ENCODE results near the gene CASP10. TPM values are rescaled to one million over a fixed set of nuclear protein-coding genes. Genes with fewer than 3 reads are reported as not detected.

CASP10 gene
- polyA plus RNA-seq, 3 donors, result 7.2 to 8.0 (median 8.0) TPM

- no peak for DNase-seq (ENCODE audit: low read depth in 3 of 3, low spot score in 2 of 3)
These were observed 8.4 kb downstream of the CASP10 start for GRCh38 chr2:201191132-201191875.

- no peak for DNase-seq (ENCODE audit: low read depth in 3 of 3, low spot score in 2 of 3)
These were observed 11.2 kb downstream of the CASP10 start for GRCh38 chr2:201194097-201194496.

DNA sequence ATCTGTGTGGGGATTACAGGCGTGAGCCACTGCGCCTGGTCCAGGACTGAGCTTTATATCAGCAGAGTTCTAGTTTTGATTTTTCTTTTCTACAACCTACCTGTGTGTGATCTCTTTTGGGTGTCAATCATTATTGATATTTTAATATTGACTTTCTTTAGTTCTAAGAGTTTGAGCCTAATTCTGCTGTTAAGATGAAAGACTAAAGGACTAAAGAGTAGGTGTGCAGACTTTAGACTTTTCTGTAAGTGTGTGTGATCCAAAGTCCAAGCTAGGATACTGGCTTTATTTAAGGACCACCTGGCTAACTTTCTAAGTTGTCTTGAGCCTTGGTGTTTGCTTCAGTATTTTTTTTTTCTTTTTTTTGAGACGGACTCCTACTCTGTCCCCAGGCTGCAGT is 12.4 kb downstream of the CASP10 start:
- DNase-seq (ENCODE audit: low read depth in 3 of 3, low spot score in 2 of 3), result no peak

DNA sequence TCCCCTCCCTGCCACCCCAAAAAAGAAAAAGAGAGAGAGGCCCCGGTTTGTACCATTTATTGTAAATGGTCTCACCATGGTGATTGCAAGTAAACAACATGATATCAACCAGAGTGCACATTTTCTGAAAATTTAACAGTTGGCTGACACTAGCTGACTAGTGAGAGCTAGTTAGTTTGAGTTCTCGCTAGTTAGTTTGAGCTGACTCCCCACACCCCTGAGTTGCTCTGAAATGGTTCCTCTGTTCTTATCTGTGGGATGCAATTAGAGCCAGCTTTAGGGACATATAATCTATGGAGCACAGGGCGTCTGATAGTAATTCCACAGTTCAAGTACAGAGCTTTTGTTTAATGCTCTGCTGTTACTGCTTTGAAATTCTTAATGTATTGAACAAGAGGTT is 13.1 kb downstream of the CASP10 start:
- DNase-seq (ENCODE audit: low read depth in 3 of 3, low spot score in 2 of 3), result no peak

DNA sequence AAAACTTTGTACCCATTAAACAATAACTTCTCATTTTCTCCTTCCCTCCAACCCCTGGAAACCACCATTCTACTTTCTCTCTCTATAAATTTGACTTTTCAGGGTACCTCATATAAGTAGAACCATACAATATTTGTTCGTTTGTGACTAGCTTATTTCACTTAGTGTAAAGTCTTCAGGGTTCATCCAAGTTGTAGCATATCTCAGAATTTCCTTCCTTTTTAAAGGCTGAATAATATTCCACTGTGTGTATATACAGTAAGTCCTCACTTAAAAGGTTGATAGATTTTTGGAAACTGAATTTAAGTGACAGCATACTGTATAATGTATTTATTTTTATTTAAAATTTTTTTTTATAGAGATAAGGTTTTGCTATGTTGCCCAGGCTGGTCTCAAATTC is 13.9 kb downstream of the CASP10 start:
- no peak for DNase-seq (ENCODE audit: low read depth in 3 of 3, low spot score in 2 of 3)

DNA sequence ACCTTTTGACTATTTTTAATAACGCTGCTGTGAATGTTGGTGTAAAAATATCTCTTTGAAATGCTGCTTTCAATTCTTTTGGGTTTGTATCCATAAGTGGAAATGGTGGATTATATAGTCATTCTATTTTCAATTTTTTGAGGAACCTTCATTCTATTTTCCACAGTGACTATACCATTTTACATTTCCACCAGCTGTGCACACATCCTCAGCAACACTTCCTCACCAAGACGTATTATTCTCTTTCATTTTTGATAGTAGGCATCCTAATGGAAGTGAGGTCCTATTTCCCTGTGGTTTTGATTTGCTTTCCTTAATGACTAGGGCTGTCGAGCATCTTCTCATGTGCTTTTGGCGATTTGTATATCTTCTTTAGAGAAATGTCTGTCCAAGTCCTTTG is 14.8 kb downstream of the CASP10 start:
- no peak for DNase-seq (ENCODE audit: low read depth in 3 of 3, low spot score in 2 of 3)

DNA sequence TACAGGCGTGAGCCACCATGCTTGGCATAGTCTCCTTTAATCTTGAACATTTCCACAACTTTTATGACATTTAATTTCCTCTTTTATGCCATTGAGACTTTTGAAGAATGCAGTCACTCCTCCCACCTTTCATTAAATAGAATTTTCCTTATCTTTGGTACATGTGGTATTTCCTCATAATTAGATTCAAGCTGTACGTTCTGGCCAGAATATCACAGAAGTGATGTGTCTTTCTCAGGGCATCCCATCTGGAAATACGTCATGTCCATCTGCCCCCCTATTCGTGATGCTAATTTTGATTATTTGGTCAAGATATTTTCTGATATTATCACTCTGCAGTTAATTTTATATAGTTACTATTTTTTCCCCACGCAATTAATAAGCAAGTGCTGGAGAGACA is 16.9 kb downstream of the CASP10 start:
- no peak for DNase-seq (ENCODE audit: low read depth in 3 of 3, low spot score in 2 of 3)

DNA sequence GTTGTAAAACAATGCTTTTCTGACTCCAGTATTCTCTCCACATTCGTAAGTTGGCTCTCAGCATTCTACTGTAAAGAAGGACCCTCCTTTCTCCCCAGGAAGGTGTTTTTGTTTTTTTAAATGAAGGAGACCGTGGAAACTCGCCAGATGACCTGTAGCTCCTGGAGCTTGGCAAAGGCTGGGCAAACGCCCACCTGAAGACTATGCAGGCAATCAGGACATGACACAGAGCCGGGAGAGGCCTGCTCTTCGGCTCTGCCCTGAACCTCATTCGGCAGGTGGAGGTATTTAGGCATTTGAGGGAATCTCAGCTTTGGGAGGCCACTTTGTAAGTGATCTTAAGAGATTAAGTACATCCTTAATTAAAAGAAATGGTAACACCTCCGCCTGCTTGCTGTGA is 17.4 kb downstream of the CASP10 start:
- no peak for DNase-seq (ENCODE audit: low read depth in 3 of 3, low spot score in 2 of 3)

DNA sequence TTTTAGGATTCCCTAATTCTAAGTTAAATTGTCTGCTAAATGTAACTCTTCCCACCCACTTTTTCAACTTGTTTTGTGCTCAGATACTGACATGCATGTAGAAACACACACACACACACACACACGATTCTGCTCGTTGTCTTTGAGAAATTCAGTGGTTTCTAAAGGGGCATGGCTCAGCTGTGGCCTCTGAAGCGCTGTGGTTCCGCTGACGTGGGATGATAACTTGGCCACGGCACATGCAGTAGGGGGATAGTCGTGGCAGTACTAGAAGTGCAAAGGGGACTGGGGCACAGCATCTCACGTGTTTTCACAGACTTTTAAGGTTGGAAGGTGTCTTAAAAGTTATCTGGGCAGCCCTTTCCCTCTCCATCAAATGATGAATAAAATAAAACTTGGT is 18.4 kb downstream of the CASP10 start:
- no peak for DNase-seq (ENCODE audit: low read depth in 3 of 3, low spot score in 2 of 3)

- DNase-seq (ENCODE audit: low read depth in 3 of 3, low spot score in 2 of 3), result peak in 1 of 3 donors; percentile 61
These were observed 21.1 kb downstream of the CASP10 start for GRCh38 chr2:201203916-201204654.

DNA sequence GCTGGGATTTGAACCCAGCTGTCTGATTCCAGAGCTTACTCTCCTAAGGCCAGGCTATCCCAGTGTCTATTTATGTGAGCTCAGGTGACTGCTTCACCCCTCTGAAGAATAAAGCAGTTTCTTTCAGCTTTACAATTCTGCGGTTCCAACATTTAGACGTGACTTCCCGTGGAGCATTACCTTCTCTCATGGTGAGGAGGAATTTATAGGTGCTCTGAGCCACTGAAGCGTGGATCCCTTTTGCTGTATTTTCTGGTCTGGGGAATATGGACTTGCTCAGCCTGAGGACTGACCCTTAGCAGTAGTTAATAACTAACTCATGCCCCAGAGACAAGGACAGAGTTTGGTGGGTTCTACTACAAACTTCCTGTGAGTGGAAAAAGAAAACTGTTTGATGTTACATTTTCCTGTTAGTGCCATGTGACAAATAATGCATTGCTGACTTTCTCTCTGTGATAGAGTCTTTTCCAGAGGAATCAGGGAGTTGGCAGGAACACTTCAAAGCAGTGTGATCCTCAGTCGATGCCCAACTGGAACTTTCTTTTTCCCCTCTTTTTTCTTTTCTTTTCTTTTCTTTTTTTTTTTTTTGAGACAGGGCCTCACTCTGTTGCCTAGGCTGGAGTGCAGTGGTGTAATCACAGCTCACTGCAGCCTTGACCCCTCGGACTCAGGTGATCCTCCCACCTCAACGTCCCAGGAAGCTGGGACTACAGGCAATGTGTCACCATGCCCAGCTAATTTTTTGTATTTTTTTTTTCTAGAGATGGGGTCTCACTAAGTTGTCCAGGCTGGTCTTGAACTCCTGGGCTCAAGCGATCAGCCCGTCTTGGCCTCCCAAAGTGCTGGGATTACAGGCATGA is 21.9 kb downstream of the CASP10 start:
- peak in 1 of 3 donors; percentile 47 for DNase-seq (ENCODE audit: low read depth in 3 of 3, low spot score in 2 of 3)

GRCh38 chr2:201205515-201205849 is 22.5 kb downstream of the CASP10 start:
- DNase-seq (ENCODE audit: low read depth in 3 of 3, low spot score in 2 of 3), result no peak

DNA sequence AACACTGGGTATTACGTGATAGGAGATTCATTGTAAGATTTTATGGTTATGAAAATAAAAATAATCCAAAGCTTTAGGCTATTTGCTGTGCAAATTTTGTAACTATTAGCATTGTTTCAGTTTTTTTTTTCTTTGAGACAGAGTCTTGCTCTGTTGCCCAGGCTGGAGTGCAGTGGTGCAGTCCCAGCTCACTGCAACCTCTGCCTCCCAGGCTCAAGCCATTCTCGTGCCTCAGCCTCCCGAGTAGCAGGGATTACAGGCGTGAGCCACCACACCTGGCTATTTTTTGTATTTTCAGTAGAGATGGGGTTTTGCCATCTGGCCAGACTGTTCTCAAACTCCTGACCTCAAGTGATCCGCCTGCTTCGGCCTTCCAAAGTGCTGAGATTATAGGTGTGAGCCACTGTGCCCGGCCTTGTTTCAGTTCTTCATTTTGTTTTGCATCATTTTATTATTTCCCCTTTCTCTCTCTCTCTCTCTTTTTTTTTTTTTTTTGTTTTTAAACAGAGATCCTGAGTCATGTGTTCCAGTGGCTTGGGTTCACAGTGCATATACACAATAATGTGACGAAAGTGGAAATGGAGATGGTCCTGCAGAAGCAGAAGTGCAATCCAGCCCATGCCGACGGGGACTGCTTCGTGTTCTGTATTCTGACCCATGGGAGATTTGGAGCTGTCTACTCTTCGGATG is 25.8 kb downstream of the CASP10 start:
- no peak for DNase-seq (ENCODE audit: low read depth in 3 of 3, low spot score in 2 of 3)

- DNase-seq (ENCODE audit: low read depth in 3 of 3, low spot score in 2 of 3), result no peak
These were observed 33.0 kb downstream of the CASP10 start for GRCh38 chr2:201215963-201216362.

DNA sequence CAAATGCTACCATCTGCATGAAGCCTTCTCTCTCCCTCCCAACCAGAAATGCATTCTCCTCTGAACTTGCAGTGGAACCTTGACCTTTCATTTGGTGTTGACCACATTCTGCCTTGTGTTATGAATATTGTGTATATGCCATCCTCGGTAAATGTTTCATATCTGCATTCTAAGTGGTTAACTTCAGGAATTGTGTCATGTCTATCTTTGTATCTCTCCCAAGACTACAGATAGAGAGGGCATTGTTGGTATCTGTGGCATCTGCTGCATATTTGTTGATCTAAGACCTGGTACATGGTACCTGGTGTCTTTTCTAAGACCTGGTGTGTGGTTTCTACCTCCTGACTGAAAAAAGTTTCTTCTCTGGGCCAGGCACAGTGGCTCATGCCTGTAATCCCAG is 34.0 kb downstream of the CASP10 start:
- DNase-seq (ENCODE audit: low read depth in 3 of 3, low spot score in 2 of 3), result no peak

GRCh38 chr2:201218780-201219179 is 35.8 kb downstream of the CASP10 start:
- no peak for DNase-seq (ENCODE audit: low read depth in 3 of 3, low spot score in 2 of 3)

DNA sequence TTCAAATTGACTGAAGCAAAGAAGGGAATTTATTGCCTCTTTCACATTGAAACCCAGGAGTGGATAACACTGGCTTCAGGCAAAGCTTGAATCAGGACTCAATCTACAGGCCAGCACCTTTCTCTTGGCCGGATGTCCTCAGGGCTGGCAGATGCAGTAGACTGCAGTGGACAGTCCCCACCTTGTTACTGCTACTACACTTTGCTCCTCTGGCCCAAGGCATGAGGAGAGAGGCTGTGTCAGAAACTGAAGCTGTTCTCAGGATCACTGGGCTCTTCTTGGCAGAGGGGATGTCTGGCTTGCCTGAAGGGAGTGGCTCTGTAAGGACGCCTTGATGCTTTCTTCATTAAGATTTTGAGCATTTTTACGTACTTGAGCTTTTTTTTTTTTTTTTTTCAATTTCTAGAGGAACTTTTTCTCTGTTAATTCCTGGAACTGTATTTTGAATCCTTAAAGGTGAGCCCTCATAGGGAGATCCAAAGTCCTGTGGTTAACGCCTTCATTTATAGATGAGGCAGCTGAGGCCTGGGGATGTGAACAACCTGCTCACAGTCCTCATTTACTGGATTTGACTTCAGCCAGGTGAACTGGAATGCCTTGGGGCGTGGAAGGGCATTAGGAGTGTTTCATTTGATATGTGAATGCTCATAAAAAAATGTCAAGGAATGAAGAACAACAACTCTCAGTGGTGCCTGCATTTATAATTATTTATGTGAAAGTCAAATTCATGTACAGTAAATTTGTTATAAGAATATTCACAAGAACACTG is 36.6 kb downstream of the CASP10 start:
- DNase-seq (ENCODE audit: low read depth in 3 of 3, low spot score in 2 of 3), result no peak

DNA sequence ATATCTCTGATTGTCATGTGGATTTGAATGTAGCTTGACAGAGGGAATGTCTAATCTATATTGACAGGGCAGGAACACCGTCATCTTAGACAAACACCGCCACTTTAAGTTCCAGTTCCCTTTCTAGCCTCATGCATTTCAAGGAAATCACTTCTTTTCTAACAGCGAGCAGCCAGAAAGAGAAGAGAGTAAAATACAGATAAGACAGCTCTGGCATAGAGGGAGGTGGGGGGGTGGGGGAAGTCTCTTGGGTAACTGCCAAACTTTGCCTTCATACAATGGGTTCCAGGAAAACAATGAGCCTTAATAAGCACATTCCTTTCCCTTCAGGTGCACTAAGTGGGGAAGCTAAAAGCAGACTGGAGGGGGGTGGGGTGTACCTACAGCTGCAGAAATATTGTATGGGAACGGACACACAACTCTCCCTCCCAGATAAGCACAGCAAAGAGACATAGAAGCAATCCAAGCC is 37.2 kb downstream of the CASP10 start:
- DNase-seq (ENCODE audit: low read depth in 3 of 3, low spot score in 2 of 3), result no peak

GRCh38 chr2:201223089-201224073 is 40.4 kb downstream of the CASP10 start:
- DNase-seq (ENCODE audit: low read depth in 3 of 3, low spot score in 2 of 3), result no peak
